ENCODE results near the gene KCNIP4. TPM values are rescaled to one million over a fixed set of nuclear protein-coding genes. Genes with fewer than 3 reads are reported as not detected.

KCNIP4 gene
- total RNA-seq, 4 donors from 2014 or later = 0.19 to 0.50 (median 0.34) TPM; not detected in 1

DNA sequence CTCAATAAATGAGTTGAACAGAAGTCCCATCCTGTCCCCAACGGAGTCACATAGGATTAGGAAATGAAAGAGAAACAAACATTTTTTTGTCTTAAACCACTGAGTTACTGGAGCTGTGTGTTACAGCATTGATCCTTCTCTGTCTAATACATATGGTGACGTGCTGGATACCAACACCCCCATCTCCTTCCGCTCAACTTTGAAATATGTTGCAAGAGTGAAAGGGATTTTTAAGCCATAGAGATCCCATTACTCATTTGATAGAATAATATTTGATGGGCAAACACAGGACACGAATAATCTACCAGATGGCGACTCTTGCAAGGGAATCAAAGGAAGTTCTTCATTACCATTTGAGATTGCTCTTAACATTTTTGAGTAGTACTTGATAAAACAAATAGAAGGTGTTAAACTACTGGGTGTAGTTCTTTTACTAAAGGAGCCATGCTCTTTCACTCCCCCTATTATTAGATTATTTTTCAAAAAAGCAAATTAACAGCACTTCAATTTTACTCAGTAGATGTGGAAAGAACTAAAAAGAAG is 1107.9 kb downstream of the KCNIP4 start:
- Histone ChIP-seq H3K4me3 (no peak overlapping the region), H3K9me3 (no peaks in the 10 kb centered on the region), H3K27me3 (no peaks in the 10 kb centered on the region), H3K27ac (replicated peaks in 1 of 4) (no peak overlapping the region), H3K36me3 (no peaks in the 10 kb centered on the region), H3K4me1 (peaks cover 0 to 9% (median 1%) of the 10 kb centered on the region in 4 donors)
- TF ChIP-seq POLR2A (IDR thresholded peaks at IDR 0.05; ENCODE audit: low read depth) (no peak), EP300 (IDR thresholded peaks at IDR 0.05) (no peak), POLR2AphosphoS5 (IDR thresholded peaks at IDR 0.05) (no peak)
- TF ChIP-seq, protein P1, sequence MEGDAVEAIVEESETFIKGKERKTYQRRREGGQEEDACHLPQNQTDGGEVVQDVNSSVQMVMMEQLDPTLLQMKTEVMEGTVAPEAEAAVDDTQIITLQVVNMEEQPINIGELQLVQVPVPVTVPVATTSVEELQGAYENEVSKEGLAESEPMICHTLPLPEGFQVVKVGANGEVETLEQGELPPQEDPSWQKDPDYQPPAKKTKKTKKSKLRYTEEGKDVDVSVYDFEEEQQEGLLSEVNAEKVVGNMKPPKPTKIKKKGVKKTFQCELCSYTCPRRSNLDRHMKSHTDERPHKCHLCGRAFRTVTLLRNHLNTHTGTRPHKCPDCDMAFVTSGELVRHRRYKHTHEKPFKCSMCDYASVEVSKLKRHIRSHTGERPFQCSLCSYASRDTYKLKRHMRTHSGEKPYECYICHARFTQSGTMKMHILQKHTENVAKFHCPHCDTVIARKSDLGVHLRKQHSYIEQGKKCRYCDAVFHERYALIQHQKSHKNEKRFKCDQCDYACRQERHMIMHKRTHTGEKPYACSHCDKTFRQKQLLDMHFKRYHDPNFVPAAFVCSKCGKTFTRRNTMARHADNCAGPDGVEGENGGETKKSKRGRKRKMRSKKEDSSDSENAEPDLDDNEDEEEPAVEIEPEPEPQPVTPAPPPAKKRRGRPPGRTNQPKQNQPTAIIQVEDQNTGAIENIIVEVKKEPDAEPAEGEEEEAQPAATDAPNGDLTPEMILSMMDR (IDR thresholded peaks at IDR 0.05) = no peak
- 95% methylated on average over 5 of the region's 5 CpGs for WGBS
- intact Hi-C loops (cut with DNase I) = no loop called here
- DNase-seq (ENCODE audit: extremely low spot score) = no peak

DNA sequence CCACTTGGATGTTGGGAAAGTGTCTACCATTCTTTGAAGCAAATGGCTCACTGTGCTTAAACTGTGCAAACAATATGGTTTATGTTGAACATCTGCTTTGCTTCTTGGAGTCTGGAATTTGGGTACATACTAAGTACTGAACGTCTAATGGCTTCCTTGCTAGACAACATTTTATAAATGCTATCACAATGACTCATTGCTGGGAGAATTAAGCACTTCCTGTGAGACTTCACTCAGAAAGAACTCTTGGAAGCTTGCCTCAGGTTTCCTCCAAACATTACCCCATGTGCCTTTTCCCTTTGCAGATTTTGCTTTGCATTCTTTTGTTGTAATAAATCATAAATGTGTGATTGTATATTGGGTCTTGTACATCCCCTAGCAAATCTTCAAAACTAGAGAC is 1108.6 kb downstream of the KCNIP4 start:
- no peaks in the 10 kb centered on the region for H3K27me3 ChIP-seq
- H3K4me1 ChIP-seq = peaks cover 0 to 9% (median 1%) of the 10 kb centered on the region in 4 donors
- no peak overlapping the region for H3K27ac ChIP-seq (replicated peaks in 1 of 4)
- H3K4me3 ChIP-seq = no peak overlapping the region
- no peak for DNase-seq (ENCODE audit: extremely low spot score)
- no peaks in the 10 kb centered on the region for H3K36me3 ChIP-seq
- intact Hi-C loops (cut with DNase I) = no loop called here
- TF ChIP-seq, protein P1 (IDR thresholded peaks at IDR 0.05) = no peak
- TF ChIP-seq POLR2AphosphoS5 (IDR thresholded peaks at IDR 0.05) = no peak
- no peak for TF ChIP-seq POLR2A (IDR thresholded peaks at IDR 0.05; ENCODE audit: low read depth)
- no peak for TF ChIP-seq EP300 (IDR thresholded peaks at IDR 0.05)
- no peaks in the 10 kb centered on the region for H3K9me3 ChIP-seq
- 0% methylated on average over 1 of the region's 1 CpG for WGBS

DNA sequence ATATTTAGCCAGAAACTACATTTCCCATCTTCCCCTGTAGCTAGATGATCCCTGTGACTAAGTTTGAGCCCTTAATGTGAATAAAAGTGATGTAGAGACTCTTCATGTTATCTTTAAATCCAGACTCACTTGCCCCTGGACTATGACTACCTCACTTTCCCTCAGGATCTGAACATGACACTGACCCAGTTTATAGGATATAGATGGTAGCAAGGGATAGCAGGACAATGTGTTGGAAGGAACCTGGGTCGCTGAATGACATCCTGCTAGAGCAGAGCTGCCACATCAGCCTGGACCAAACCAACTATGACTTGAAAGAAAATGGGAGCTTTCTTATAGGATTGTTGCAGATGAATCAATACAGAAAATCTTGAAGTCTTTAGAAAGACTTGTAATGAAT is 1110.1 kb downstream of the KCNIP4 start:
- intact Hi-C loops (cut with DNase I) = no loop called here
- H3K4me1 ChIP-seq = peaks cover 0 to 9% (median 1%) of the 10 kb centered on the region in 4 donors
- H3K9me3 ChIP-seq = no peaks in the 10 kb centered on the region
- no peak overlapping the region for H3K27ac ChIP-seq (replicated peaks in 1 of 4)
- H3K27me3 ChIP-seq = no peaks in the 10 kb centered on the region
- H3K4me3 ChIP-seq = no peak overlapping the region
- no peak for DNase-seq (ENCODE audit: extremely low spot score)
- 100% methylated on average over 1 of the region's 1 CpG for WGBS
- no peaks in the 10 kb centered on the region for H3K36me3 ChIP-seq
- TF ChIP-seq, protein P1 (IDR thresholded peaks at IDR 0.05) = no peak
- TF ChIP-seq POLR2AphosphoS5 (IDR thresholded peaks at IDR 0.05) = no peak
- TF ChIP-seq POLR2A (IDR thresholded peaks at IDR 0.05; ENCODE audit: low read depth) = no peak
- no peak for TF ChIP-seq EP300 (IDR thresholded peaks at IDR 0.05)

DNA sequence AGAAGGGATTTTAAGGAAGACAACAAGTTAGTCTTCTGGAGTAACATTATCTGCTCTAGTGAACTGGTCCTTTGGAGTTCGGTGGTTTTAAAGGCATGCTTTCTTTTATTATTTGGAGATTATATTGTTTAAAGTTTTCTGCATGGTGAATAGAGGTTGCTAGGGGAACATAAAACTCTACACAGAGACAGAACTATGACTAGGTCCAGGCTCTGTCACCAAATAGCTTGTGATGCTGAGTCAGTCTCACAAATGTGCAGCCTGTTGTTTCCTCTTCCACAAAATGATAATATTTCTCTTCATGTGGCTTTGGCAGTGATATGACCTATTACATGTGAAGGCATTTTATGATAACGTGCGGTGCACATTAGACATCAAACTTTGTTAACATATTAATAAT is 1115.7 kb downstream of the KCNIP4 start:
- H3K4me1 ChIP-seq = no peaks in the 10 kb centered on the region
- no peak for DNase-seq (ENCODE audit: extremely low spot score)
- TF ChIP-seq POLR2A (IDR thresholded peaks at IDR 0.05; ENCODE audit: low read depth) = no peak
- TF ChIP-seq, protein P1 (IDR thresholded peaks at IDR 0.05) = no peak
- TF ChIP-seq POLR2AphosphoS5 (IDR thresholded peaks at IDR 0.05) = no peak
- TF ChIP-seq EP300 (IDR thresholded peaks at IDR 0.05) = no peak
- no peaks in the 10 kb centered on the region for H3K36me3 ChIP-seq
- H3K27ac ChIP-seq (replicated peaks in 1 of 4) = no peak overlapping the region
- no peaks in the 10 kb centered on the region for H3K27me3 ChIP-seq
- 69% methylated on average over 3 of the region's 3 CpGs for WGBS
- H3K4me3 ChIP-seq = no peak overlapping the region
- H3K9me3 ChIP-seq = no peaks in the 10 kb centered on the region
- intact Hi-C loops (cut with DNase I) = no loop called here

DNA sequence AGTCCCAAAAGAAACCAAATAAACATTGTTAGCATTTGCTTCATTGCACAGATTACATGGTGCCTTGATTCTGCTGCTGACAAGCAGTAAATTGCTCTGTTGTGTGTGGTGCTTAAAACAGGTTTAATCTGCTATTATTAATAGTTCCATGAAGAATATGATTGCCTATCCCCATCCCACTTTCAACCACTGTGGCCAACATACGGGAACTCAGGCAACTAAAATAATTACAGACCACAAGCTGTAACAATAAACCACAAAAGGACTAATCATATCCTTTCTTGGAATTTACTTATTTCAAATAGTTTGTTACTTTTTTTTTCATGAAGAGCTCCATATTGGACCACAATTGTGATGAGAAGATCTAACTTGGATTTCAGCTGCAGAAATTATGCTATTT is 1116.8 kb downstream of the KCNIP4 start:
- Histone ChIP-seq H3K9me3 (no peaks in the 10 kb centered on the region), H3K4me3 (no peak overlapping the region), H3K36me3 (no peaks in the 10 kb centered on the region), H3K27ac (replicated peaks in 1 of 4) (no peak overlapping the region), H3K4me1 (no peaks in the 10 kb centered on the region), H3K27me3 (no peaks in the 10 kb centered on the region)
- TF ChIP-seq POLR2AphosphoS5 (IDR thresholded peaks at IDR 0.05) (no peak), POLR2A (IDR thresholded peaks at IDR 0.05; ENCODE audit: low read depth) (no peak), EP300 (IDR thresholded peaks at IDR 0.05) (no peak)
- TF ChIP-seq, protein P1 (IDR thresholded peaks at IDR 0.05) = no peak
- 59% methylated on average over 1 of the region's 1 CpG for WGBS
- intact Hi-C loops (cut with DNase I) = no loop called here
- DNase-seq (ENCODE audit: extremely low spot score) = no peak

Measured in esophagus muscularis mucosa (tissue), 4 donors.